ENCODE measurements around the gene MIPEP. TPM values are rescaled to one million over a fixed set of nuclear protein-coding genes. Genes with fewer than 3 reads are reported as not detected.
"Not testable (repeated sequence)": the region's sequence is repeated elsewhere in the genome, so short reads cannot be mapped to it uniquely, and the experiment has no call there.

MIPEP gene
- total RNA-seq (2014; rRNA removed), result 33.9 and 39.7 TPM in 2 replicates
- 31.7 TPM for polyA plus RNA-seq (2012)

GRCh38 chr13:23888658-23889614 is at the start of gene MIPEP:
Gene MIPEP, minus strand, starts transcription at chr13:23889400. Its CDS starts 80 bp downstream, at chr13:23889320.
- peak; percentile 95 for DNase-seq (ENCODE audit: low read depth)

- DNase-seq (ENCODE audit: low read depth), result peak; percentile 21
These were observed 45.3 kb upstream of the MIPEP start for GRCh38 chr13:23934520-23934919.

GRCh38 chr13:23928985-23929384 is 39.8 kb upstream of the MIPEP start:
- DNase-seq (ENCODE audit: low read depth), result peak; percentile 68

GRCh38 chr13:23923031-23923430 is 33.8 kb upstream of the MIPEP start:
- DNase-seq (ENCODE audit: low read depth), result no peak

- DNase-seq (ENCODE audit: low read depth), result no peak
These were observed 33.1 kb upstream of the MIPEP start for GRCh38 chr13:23922005-23922932.

GRCh38 chr13:23921451-23921888 is 32.3 kb upstream of the MIPEP start:
- peak; percentile 62 for DNase-seq (ENCODE audit: low read depth)

GRCh38 chr13:23919006-23919405 is 29.8 kb upstream of the MIPEP start:
- DNase-seq (ENCODE audit: low read depth), result no peak

- DNase-seq (ENCODE audit: low read depth), result no peak
These were observed 29.0 kb upstream of the MIPEP start for GRCh38 chr13:23918208-23918607.

GRCh38 chr13:23915308-23915707 is 26.1 kb upstream of the MIPEP start:
- DNase-seq (ENCODE audit: low read depth), result no peak

GRCh38 chr13:23912469-23912868 is 23.3 kb upstream of the MIPEP start:
- DNase-seq (ENCODE audit: low read depth), result no peak

- no peak for DNase-seq (ENCODE audit: low read depth)
These were observed 20.4 kb upstream of the MIPEP start for GRCh38 chr13:23909606-23910005.

GRCh38 chr13:23905766-23906165 is 16.6 kb upstream of the MIPEP start:
- no peak for DNase-seq (ENCODE audit: low read depth)

GRCh38 chr13:23903906-23904280 is 14.7 kb upstream of the MIPEP start:
- DNase-seq (ENCODE audit: low read depth), result no peak

GRCh38 chr13:23902975-23903905 is 14.0 kb upstream of the MIPEP start:
- DNase-seq (ENCODE audit: low read depth), result no peak

GRCh38 chr13:23901365-23901764 is 12.2 kb upstream of the MIPEP start:
- peak; percentile 35 for DNase-seq (ENCODE audit: low read depth)

GRCh38 chr13:23899555-23899954 is 10.4 kb upstream of the MIPEP start:
- DNase-seq (ENCODE audit: low read depth), result peak; percentile 55

GRCh38 chr13:23898101-23898500 is 8.9 kb upstream of the MIPEP start:
- no peak for DNase-seq (ENCODE audit: low read depth)

- not testable (repeated sequence) for DNase-seq (ENCODE audit: low read depth)
These were observed 8.3 kb upstream of the MIPEP start, which contains the start of gene C1QTNF9B for GRCh38 chr13:23897452-23897919. Gene C1QTNF9B, minus strand, starts transcription at chr13:23897502.

- DNase-seq (ENCODE audit: low read depth), result not testable (repeated sequence)
These were observed 5.5 kb upstream of the MIPEP start for GRCh38 chr13:23894746-23895145.

- DNase-seq (ENCODE audit: low read depth), result not testable (repeated sequence)
These were observed 4.6 kb upstream of the MIPEP start for GRCh38 chr13:23893791-23894190.
